NCI-H526 (cell line): ENCODE results near the gene C19orf33.

Experiments used
- DNase-seq, 2 experiments: peaks; one replicate each; lab custom pipeline; 2025; lab: John Stamatoyannopoulos, UW

The C19orf33 gene

GRCh38 chr19:38308926-38309614, 5.0 kb downstream of the C19orf33 start:
- no peak for DNase-seq

GRCh38 chr19:38309615-38310278, 5.7 kb downstream of the C19orf33 start:
- DNase-seq: no peak

DNA sequence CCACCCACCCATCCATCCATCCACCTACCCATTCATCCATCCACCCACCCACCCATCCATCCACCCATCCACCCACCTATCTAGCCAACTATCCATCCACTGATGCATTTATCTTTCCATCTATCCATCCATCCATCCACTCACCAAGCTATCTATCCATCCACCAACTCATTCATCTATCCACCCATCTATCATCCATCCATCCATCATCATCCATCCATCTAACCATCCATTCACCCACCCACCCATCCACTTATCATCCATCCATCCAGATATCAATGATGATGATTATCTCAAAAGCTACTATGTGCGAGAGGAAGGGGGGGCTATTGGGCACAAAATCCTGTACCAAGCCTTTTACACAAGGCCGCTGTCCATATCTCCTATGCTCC, 6.2 kb downstream of the C19orf33 start:
- no peak for DNase-seq

DNA sequence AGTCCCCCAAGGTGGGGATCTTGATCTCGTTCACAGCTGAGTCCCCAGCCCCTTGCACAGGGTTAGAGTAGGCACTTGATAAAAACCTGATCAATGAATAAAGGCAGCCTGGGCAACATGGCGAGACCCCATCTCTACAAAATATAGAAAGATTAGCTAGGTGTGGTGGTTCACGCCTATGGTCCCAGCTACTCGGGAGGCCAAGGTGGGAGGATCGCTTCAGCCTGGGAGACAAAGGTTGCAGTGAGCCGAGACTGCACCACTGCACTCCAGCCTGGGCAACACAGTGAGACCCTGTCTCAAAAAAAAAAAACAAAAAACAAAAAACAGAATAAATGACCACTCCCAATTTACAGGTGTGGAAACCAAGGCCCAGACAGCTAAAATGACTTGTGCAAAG, 6.9 kb downstream of the C19orf33 start:
- DNase-seq: no peak

DNA sequence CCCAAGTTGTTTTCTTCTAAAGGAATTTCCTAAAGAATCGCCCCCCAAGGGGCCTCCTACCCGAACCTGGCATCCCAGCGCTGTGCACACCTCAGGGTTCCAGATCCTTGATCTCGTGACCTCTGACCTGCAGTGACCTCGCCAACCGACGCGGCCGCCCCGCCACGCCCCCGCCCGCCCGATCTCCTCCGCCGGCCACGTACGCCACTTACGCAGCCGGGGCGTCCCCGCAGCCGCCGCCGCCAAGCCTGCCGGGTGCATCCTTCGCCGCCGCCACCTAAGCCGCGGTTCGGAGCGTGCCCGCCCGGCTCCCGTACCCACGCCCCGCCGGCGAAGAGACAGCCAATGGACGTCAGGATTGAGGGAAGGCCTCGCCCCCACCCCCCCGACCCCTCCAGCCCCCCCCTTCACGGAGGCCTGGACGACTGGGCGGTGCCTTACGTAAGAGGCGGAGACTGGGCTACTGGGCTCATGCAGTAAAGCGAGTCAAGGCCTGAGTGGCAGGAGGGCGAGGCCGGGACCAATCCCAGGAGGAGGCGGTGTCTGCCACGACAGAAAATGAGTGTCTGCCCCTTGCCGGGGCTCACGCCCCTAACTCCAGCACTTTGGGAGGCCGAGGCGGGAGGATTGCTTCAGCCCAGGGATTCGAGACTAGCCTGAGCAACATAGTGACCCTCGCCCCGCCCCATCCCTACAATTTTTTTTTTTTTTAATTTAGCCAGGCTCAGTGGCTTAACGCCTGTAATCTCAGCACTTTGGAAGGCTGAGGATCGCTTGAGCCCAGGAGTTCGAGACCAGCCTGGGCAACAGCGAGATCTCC, 11.8 kb downstream of the C19orf33 start, which contains the start of gene YIF1B:
Gene YIF1B (minus strand): TSS at position 291 of the 820 bp plus-strand sequence. CDS start 30 bp downstream, at position 261.
- peak; percentile 95 to 99 for DNase-seq

DNA sequence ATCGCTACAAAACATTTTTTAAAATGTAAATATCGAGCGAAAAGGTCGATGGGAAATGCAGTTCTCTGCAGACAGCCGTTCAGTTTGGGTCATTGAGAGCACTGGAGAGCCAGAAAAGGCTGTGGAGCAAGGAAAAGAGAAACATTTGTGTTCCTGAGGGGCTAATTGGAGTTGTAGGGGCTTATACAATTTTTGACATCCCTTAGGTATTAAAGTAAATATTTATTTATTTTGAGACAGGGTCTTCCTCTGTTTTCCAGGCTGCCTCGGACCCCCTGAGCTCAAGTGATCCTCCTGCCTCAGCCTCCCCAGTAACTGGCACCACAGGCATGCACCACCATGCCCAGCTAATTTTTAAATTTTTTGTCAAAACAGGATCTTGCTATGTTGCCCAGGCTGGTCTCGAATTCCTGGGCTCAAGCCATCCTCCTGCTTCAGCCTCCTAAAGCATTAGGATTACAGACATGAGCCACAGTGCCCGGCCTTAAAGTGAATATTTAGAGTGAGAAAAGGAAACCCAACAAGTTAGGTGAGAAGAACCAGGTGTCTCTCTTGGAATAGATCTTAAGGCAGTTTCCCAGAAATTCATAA, 12.5 kb downstream of the C19orf33 start:
- DNase-seq: no peak

- no peak for DNase-seq
Measured at GRCh38 chr19:38317104-38317612, 13.1 kb downstream of the C19orf33 start.

GRCh38 chr19:38318660-38319059, 14.6 kb downstream of the C19orf33 start:
- no peak for DNase-seq

GRCh38 chr19:38319421-38320258, 15.6 kb downstream of the C19orf33 start, which contains the start of gene KCNK6:
KCNK6 (plus strand) TSS chr19:38319845; CDS start chr19:38319951, 106 bp downstream.
- DNase-seq: peak in 1 of 2 experiments; percentile 65

DNA sequence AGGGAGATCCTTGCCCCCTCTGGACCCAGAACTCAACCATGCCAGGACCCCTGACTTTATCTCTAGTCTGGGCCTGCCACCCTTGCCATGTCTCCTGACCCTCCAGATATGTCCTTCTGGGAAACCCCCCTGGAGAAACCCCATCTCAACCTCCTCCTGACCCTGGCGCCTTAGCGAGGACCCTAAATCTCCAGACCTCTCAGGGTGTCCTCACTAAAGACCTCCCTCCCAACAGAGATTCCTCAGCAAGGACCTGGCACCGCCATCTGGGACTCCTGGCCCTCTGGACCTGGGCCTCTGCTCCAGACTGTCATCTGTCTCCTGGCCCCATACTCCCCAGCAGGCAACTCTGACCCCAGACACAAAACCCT, 16.9 kb downstream of the C19orf33 start:
- no peak for DNase-seq

- no peak for DNase-seq
Measured at GRCh38 chr19:38321646-38322196, 17.7 kb downstream of the C19orf33 start.

DNA sequence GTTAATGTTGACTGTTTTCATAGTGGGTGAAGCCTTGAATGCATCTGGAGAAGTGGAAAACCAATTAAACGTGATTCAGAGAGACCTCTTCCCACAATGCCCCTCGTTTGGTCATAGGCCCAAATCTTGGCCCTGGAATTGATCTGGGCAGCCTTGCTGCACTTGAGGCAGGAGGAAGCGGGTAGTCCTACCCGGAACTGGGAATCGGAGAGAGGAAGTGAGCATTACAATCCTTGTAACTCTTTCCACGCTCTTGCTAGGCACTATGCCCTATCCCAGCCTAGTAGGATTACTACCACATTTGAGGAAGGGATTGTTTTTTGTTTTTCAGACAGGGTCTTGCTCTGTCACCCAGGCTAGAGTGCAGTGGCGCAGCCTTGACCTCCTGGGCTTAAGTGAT, 19.2 kb downstream of the C19orf33 start:
- no peak for DNase-seq

DNA sequence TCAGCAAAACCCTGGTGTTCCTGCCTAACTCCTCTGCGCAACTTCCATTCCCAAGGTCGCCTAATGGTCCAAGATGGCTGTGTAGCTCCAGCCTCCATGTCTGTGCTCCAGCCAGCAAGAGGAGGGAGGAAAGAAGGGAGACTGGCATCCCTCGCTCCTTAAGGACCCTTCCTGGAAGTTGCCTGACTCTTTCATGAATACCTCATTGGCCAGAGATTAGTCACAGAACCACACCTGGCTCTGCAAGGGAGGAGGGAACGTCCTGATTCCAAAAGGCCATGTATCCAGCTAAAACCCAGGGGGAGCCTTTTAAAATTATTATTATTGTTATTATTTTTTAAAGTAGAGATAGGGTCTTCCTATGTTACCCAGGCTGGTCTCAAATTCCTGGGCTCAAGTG, 20.4 kb downstream of the C19orf33 start:
- DNase-seq: no peak

GRCh38 chr19:38326591-38326990, 22.5 kb downstream of the C19orf33 start:
- no peak for DNase-seq

DNA sequence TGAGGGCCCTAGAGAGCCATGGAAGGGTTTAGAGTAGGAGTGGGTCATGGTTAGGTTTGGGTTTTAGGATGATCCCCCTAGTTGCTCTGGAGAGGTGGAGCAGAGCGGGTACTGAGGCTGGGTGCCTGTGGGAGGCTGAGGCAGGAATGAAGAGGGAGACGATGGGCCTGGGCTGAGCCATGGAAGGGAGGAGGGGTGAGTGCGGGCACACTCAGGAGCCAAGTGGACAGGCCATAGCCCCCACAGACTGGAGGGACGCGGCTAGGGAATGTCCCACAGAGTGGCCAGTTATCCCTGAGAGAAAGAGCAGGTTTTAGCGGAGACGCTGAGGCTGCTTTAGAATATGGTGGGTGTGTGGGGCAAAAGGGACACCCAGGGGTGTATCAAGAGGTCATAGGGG, 25.6 kb downstream of the C19orf33 start:
- no peak for DNase-seq

DNA sequence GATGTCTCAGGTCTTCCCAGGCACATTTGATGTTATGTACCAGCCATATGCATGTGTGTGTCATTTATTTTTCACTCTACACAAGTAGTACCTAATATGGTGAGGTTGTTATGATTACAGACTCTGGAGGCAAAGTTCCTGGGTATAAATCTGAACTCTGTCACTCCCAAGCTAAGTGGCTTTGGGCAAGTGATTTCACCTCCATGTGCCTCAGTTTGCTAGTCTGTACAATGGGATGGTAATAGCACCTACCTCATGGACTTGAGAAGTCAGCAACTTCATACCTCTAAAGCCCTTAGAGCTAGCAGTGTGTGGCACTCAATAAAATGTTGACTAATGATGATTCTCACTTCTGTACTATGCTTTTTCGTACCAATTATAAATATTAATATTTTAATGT, 27.7 kb downstream of the C19orf33 start:
- DNase-seq: no peak

GRCh38 chr19:38333245-38333644, 29.2 kb downstream of the C19orf33 start:
- DNase-seq: no peak

DNA sequence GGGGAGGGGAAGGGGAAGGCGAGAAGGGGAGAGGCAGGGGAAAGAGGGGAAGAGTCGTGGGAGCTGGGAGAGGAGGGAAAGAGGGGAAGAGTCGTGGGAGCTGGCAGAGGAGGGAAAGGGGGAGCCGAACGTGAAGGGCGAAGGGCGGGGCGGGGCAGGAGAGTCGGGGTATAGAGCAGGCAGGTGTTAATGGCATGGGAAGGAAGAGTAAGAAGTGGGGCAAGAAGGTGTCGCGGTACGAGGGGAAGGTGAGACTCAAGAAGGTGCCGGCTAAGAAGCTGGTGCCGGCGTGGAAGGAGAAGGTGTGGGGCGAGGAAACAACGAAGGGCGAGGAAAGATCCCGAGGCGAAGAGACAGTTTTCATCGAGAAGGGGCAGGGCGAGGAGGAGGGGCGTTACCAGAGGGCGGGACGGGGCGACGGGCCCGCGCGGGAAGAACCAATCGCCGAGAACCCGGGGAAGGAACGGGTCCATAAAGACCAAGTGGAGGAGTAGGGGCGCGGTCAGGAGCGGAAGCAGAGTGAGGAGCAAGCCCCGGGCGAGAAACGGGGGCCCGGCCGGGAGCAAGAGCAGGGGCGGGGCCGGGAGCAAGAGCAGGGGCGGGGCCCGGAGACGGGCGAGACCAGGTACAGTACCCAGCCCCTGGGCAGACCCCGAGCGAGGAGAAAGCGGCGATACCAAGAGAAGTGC, 32.0 kb downstream of the C19orf33 start:
- peak; percentile 95 to 99 for DNase-seq

GRCh38 chr19:38336638-38337359, 32.7 kb downstream of the C19orf33 start:
- peak; percentile 90 to 99 for DNase-seq

- no peak for DNase-seq
Measured at GRCh38 chr19:38337360-38337653, 33.3 kb downstream of the C19orf33 start.
